NCI-H345 treated with DMSO at 0.1 percent for 48 hours (cell line): ENCODE data around the gene AKAP9.
"Not testable (repeated sequence)": the region's sequence is repeated elsewhere in the genome, so short reads cannot be mapped to it uniquely, and the experiment has no call there.

Source experiments
- DNase-seq: peaks from one replicate; lab custom pipeline; 2025; ENCODE audit not compliant: unreplicated experiment; lab: John Stamatoyannopoulos, UW

The AKAP9 gene

DNA sequence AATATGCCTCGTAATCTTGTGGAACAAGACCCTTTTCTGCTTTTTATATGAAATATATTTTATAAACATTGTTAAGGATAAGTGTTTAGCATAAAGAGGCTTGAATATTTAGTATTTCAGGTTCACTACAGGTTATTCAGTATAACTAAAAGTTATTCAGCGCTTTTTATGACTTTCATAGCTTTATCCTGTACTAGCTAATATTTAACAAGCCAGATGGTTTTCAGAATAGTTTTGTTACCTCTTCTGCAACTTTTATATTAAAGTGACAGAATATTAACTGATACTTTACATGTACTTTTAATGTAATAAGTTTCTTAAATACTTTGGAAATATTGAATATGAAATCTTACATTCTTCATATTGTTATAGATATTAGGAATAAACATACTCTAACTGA, 118.2 kb downstream of the AKAP9 start:
- no peak for DNase-seq

DNA sequence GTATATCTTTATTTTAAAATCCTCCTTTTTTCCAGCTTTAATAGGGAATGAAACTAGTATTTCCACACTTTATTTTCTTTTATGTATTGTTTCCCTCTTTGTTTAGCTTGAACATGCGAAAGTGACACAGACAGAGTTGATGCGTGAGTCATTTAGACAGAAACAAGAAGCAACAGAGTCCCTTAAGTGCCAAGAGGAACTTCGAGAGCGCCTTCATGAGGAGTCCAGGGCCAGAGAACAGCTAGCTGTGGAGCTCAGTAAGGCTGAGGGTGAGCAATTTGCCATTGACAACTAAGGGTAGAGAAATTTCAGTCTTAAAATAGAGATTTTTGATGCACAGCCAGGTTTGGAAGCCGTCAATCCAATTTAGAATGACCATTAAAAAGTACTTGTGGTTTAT, 120.5 kb downstream of the AKAP9 start:
- DNase-seq = no peak

DNA sequence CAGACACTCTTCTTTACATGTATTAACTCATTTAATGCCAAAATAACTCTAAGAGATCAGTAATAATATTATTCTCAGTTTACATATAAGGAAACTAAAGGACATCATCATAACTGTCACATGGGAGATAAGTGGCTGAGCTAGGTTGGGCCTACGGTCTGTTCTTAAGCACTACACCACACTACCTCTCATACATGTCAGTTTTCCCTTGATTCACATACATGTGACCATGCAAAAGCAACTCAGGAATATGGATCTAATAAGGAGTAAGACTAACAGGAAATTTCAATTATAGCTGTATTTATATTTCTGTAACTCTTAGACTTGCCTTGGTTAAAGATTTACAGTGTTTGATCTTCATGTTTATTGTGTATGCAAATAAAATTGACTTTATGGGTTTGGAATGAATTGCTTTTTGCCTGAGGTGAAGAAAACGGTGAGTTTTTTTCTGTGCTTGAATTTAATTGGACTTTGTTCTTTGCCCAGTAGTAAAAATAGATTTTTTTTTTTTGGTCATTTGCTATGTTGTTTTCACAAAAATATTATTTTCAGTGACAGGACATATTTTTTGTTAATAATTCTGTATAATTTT, 123.9 kb downstream of the AKAP9 start:
- DNase-seq = no peak

DNA sequence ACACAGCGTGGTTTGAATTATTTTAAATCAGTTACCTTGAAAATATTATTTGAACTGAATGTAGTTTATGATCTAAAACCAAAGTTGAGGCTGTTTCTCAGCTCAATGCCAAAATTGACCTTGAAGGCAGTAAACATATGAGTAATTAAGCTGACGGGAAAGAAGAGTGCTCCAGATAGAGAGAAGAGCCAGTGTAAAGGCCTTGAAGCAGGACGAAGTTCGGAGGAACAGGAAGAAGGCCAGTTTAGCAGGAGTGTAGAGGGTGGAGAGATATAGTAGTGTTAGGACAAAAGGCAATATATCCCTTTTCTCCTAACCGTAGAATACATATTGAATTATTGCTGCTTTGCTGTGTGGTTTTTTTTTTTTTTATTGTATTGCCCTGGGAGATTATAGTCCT, 130.4 kb downstream of the AKAP9 start:
- no peak for DNase-seq

DNA sequence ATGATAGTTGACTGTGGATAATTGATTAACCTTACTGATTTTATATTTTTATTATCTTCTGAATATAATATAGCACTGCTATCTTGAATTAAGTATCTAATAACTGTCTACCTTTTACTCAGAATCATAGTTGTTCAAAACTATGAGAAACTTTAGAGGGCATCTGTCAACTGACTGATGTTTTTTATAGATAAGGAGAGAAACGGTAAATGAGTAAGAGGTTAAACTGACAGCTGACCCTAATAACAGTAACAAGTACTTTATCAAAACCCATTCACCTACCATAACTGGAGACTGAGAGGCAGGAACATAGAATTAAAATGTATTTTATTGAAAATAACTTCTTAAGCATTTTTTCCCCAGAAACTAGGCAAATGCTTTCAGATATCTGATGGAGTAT, 131.5 kb downstream of the AKAP9 start:
- DNase-seq = no peak

DNA sequence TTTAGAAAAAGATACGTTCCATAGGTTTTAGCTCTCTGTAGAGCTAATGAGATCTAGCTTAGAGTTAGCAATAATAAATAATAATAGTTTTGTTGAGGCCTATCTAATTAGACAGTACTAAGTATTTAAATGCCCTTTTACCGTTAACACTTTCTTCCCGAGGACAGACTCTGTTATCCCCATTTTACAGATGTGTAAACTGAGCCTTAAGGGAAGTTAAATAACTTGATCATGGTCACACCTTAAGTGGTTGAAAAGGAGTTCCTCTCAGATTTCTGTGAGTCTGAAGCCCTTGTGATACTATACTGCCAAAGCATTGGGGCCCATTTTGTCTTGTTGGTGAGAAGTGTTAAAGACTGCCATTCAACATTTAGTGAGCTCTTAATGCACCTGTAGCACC, 132.0 kb downstream of the AKAP9 start:
- DNase-seq = no peak

DNA sequence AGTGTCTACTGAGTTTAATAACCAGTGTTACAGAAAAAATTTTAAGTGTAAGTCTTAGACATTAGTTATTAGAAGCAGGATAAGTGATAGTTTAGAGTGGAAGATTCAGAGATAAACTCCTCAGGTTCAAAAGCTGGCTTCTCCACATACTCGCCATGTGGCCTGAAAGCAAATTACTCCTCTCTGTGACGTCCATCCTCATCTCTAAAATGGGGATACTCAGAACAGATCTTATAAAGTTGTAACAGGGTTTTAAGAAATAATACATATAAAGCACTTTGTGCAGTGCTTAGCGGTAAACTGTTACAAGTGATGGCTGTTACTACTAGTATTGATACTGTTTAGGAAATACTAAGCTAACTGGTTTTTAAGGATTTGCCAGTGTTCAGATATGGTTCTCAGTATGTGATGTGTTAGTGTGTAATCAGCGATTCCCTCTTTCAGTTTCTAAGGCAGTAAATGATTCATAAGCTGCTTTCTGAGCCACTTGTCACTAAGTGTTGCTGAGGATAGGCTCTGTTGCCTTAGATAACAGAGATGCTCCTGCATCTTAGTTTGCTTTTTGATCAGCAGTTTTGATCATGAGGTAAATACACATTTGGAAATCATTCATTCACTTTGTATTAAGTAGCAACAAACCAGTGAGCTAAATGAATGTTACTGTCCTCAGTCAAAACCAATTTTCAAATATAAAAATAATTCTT, 134.9 kb downstream of the AKAP9 start:
- DNase-seq = no peak

DNA sequence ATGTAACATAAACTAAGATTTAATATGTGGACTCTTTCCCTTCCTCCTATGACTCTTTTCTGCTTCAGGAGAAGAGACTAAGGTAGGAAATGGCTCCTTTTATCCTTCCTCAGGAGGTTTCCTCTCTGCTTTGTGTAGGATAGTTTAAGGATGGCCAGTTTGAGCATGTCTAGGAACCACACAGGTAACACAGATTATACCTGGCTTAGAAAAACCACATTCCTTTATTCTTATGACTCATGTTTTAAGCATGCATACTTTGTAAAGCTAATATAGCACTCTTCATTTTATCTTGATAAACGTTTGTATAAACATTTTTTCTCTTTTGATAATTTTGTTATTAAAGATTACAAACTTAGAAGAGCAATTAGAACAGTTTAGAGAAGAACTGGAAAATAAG, 135.8 kb downstream of the AKAP9 start:
- DNase-seq = no peak

DNA sequence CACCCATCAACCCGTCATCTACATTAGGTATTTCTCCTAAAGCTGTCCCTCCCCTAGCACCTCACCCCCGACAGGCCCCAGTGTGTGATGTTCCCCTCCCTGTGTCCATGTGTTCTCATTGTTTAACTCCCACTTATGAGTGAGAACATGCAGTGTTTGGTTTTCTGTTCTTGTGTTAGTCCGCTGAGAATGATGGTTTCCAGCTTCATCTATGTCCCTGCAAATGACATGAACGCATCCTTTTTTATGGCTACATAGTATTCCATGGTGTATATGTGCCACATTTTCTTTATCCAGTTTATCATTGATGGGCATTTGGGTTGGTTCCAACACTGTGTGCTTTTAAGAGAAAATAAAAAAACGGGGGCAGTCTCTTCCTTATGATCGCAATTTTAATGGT, 143.3 kb downstream of the AKAP9 start:
- DNase-seq = not testable (repeated sequence)

DNA sequence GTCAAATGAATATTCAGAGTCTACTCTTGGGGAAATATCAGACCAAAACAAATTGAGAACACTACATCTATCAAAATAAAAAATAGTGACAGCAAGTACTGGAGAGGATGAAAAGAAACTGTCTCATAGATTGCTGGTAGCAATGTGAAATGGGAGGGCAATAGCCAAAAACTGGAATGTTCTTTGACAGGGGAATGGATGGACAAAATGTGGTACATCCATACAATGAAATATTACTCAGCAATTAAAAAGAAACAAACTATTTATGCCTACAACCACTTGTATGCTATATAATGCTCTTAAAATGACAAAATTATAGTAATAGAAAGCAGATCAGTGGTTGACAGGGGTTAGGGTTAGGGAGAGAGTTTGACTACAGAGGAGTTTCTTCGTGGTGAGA, 147.6 kb downstream of the AKAP9 start:
- DNase-seq = no peak

DNA sequence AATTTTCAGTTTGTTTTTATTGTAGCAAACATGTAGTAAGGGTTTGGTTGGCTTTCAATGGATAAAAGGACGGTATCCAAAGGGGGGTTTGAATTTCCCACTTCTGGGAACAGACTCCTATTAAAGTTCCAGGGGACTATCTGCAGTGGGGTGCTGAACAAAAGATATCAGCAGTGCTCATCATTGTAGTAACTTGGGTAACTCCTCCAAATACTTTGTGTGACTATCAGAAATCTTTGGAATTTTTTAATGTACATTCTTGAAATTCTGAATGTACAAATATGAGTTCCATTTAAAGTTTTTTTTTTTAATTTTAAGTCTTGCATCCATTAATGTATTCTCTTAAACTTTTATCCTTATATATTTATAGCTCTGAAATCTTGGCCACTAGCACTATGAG, 151.5 kb downstream of the AKAP9 start:
- DNase-seq = no peak

DNA sequence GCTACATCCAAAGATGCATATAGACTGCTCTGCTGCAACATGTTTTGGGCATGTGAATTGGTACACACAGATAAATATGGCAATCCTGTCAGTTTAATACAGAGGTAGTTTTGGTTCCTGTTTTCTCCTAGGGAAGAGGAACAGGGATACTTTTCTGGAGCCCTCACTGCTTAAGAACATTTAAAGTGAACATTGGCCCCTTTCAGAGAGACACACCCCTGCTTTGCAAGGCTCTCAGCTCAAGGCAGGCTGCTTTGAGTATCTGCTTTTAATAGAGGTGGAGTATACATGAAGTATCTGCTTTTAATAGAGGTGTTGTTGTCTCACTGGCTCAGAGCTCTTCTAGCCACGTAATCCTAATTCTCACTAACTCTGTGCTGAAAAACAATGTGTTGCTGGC, 154.7 kb downstream of the AKAP9 start:
- no peak for DNase-seq

DNA sequence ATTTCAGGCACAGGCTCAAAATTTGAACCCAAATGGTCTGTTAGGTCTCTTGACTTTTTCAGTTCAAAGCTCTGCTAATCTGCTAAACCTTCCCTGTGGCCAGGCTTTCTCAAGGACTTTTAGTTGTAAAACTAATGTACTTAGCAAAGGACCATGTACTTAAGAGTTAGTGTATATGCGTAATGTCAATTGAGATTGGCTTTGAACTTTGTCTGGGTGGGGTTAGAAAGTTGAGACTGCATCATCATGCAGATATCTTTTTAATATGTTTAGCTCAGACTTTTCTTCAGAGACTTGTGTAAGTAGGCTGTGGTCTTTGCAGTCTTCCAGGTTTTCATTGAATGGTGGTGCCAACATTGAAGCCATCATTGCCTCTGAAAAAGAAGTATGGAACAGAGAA, 159.9 kb downstream of the AKAP9 start:
- no peak for DNase-seq

DNA sequence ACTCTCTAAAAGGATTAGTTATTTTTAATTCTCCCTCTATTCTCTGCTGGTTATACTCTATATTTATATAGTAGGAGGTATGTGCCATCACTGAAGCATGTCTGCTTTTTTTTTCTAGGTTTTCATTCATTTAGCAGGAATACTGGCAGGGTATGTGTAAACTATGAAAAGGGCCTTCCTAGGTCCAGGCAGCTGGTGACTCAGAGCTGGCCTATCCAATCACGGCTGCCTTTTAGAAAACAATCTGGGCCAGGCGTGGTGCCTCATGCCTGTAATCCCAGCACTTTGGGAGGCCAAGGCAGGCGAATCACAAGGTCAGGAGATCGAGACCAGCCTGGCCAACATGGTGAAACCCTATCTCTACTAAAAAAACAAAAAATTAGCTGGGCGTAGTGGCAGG, 162.2 kb downstream of the AKAP9 start:
- not testable (repeated sequence) for DNase-seq

DNA sequence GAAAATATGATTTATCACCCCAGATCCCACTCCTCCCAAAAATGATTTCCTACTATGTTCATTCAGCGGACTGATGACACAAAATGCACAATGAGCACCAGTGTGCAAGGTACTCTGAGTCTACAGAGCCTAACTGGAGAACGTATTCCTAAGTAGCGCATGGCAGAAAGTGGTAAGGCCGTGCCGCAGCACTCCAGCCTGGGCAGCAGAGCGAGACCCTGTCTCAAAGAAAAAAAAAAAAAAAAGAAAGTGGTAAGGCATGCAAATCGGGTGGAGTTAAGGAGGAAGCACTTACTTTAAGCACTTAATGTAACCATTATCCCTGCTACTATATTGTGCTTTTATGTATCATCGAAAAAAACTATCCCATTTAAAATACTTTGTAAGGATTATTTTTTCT, 168.2 kb downstream of the AKAP9 start:
- no peak for DNase-seq

DNA sequence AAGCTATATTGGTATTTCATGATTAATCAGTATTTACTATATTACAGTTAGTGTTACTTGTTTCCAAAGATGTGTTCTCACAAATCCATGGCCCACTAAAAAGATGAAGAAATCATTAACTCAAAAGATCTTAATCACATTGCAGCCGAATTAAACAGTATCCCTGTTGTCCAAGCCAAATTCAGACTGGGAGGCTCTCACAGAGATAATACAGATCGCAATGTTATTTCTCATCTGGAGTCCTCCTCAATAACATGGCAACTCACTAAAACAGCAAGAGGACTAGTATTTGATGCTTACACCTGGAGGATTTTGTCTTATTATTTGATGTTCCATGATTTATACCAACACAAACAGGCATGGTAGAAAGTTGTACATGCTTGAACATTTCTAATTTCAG, 170.2 kb downstream of the AKAP9 start:
- no peak for DNase-seq

DNA sequence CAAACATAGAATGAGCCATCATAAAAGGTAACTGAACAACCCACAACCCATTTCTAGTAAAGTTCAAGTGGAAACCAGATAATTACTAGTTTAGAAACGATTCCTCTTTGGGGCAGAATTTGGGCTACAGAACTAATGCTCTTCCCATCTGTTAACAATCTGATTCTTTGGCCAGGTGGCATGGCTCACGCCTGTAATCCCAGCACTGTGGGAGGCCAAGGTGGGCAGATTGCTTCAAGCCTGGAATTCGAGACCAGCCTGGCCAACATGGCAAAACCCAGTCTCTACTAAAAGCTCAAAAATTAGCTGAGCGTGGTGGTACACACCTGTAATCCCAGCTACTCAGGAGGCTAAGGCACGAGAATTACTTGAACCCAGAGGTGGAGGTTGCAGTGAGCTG, 175.2 kb downstream of the AKAP9 start:
- DNase-seq = no peak

DNA sequence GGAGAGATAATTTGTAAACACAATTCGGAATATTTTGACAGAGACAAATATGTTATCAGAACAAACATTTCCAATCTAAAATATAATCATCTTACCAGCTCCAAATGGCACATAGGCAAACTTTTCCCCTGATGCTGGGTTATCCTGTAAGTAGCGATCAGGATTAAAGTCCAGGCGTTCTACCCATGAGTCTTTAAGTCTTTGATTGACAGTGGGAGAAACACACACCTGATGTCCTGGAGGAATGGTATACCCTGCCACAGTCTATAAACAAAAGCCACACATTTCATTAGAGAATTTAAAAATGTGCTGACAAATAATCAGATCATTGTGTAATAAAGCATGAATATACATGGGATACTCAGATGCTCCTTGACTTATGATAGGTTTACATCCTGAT, 176.3 kb downstream of the AKAP9 start:
- no peak for DNase-seq

DNA sequence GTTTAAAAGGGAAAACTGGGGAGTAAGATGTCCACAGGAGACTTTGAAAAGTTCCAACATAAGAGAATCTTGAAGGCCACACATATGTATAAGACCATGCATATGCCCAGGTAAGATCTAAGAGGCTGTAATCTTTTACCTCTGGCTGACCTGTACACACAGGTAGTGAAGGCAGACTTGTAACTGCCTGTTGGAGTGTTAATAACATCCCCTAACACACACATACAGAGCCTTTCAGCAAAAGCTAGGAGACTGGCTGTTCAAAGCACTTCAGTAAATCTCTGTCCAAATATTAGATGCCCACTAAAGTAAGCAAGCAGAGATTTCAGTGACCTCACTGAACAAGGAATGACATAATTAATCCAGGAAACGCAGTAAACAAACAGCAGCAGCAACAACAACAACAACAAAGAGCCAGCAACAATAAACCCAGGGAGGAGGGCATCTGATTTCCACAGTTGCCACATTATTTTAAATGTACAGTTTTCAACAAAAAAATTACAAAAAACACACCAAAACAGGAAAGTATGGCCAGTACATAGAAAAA, 178.6 kb downstream of the AKAP9 start:
- DNase-seq = no peak

DNA sequence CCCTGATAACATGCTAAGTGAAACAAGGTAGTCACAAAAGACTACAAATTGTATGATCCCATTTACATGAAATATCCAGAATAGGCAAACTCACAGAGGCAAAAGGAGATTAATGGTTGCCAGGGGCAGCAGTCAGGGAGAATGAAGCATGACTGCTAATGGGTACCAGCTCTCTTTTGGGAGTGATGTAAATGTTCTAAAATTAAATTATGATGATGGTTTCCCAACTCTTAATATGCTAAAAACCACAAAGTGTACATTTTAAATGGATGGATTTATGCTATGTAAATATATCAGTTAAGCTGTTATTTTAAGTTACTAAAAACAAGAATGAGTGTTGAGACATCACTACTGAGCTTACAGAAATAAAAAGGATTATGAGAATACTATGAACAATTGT, 181.0 kb downstream of the AKAP9 start:
- no peak for DNase-seq

DNA sequence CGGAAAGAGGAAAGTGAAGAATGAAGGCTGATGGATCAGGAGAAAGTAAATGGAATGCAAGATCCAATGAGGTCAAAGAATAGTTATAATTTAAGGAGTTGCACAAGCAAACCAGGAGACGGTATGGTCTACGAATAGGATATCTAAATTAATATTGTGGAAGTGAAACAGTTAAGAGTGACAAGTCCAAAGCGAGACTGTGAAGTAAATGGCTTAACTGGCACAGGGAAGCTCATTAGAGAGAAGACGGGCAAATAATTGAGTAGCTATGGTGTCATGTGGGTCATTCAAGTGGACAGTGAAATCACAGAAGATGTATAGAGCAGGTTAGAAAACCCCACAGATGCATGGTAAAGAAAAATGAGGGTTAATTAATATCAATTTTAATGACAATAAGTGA, 190.4 kb downstream of the AKAP9 start:
- no peak for DNase-seq

DNA sequence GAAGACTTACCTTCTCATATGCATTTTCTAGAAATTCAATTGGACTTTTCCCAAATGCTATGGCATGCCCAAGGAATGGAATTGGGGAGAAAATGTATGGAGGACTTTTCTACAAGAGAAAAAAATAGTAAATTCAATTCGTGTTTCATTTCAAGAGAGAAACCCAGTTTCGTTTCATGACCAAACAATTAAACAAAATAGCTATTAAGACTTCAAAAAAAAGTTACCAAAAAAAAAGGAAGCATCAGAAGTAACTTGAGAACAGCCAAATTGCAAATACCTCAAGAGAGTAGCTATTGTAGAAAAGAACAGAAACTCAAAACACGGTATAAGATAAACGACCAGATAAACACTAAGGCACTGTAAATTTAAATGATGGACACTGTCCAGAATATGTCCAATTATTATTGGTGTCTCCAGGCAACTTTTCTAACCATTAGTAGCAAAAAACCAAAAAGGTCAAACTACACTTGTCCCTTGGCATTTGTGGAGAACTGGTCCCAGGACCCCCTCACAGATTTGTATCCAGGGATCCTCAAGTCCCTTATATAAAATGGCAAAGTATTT, 191.2 kb downstream of the AKAP9 start:
- DNase-seq = no peak
